DOHH2 (cell line): ENCODE results near the gene KCNG2.

Experiments
- H3F3A ChIP-seq: fragments of 200-600 bp; sonication (generic), shearing (Covaris generic); 2 replicates; pipeline ENCODE4 v1.6.0; 2016; ENCODE audit warnings: antibody characterized with exemption, mild to moderate bottlenecking; ENCODE audit not compliant: control insufficient read depth, insufficient read depth
- H3K27ac ChIP-seq: fragments of 200-600 bp; sonication (generic); 2 replicates; pipeline ENCODE4 v1.5.1; 2014; ENCODE audit warnings: low read depth, mild to moderate bottlenecking, low read length, moderate library complexity
- H3K27me3 ChIP-seq: fragments of 200-600 bp; sonication (generic); 2 replicates; pipeline ENCODE4 v1.6.1; 2014; ENCODE audit warnings: mild to moderate bottlenecking, low read length, mixed read lengths; ENCODE audit not compliant: control insufficient read depth
- H3K36me3 ChIP-seq: fragments of 200-600 bp; sonication (generic); 2 replicates; pipeline ENCODE4 v1.6.1; 2014; ENCODE audit warnings: mild to moderate bottlenecking, low read length, moderate library complexity, mixed read lengths; ENCODE audit not compliant: control insufficient read depth
- H3K4me1 ChIP-seq: fragments of 200-600 bp; sonication (generic); 2 replicates; pipeline ENCODE4 v1.6.1; 2014; ENCODE audit warnings: mild to moderate bottlenecking, low read length, mixed read lengths; ENCODE audit not compliant: control insufficient read depth
- H3K4me2 ChIP-seq: fragments of 200-600 bp; sonication (generic); 2 replicates; pipeline ENCODE4 v1.6.0; 2014; ENCODE audit warnings: mild to moderate bottlenecking, low read length, moderate library complexity
- H3K4me3 ChIP-seq: fragments of 200-600 bp; sonication (generic); 2 replicates; pipeline ENCODE4 v1.5.1; 2014; ENCODE audit warnings: mild to moderate bottlenecking, low read length, mixed read lengths
- H3K79me2 ChIP-seq: fragments of 200-600 bp; sonication (generic); 2 replicates; pipeline ENCODE4 v1.6.1; 2014; ENCODE audit warnings: mild to moderate bottlenecking, low read length, mixed read lengths; ENCODE audit not compliant: control insufficient read depth
- H3K9me2 ChIP-seq: fragments of 200-600 bp; sonication (generic); replicated peaks from 2 replicates; pipeline ENCODE4 v1.6.1; 2014; ENCODE audit warnings: mild to moderate bottlenecking, low read length, mixed read lengths; ENCODE audit not compliant: control insufficient read depth
- H3K9me3 ChIP-seq: fragments of 200-600 bp; sonication (generic); 2 replicates; pipeline ENCODE4 v1.6.1; 2014; ENCODE audit warnings: antibody characterized with exemption, low read length, mixed read lengths; ENCODE audit not compliant: control insufficient read depth, insufficient read depth
- H4K20me1 ChIP-seq: fragments of 200-600 bp; sonication (generic); 2 replicates; pipeline ENCODE4 v1.6.0; 2014; ENCODE audit warnings: low read depth, mild to moderate bottlenecking, antibody characterized with exemption, low read length, moderate library complexity; ENCODE audit not compliant: control insufficient read depth, insufficient read depth
- CTCF ChIP-seq: fragments of 200-600 bp; sonication (generic); IDR thresholded peaks from one replicate; pipeline ENCODE4 v1.5.1; 2014; ENCODE audit warnings: antibody characterized with exemption, mild to moderate bottlenecking, low read depth, low read length; ENCODE audit not compliant: poor library complexity, severe bottlenecking
- EZH2phosphoT487 ChIP-seq: fragments of 200-600 bp; sonication (generic); IDR thresholded peaks from 2 replicates; pipeline ENCODE4 v1.6.1; 2017; ENCODE audit warnings: borderline replicate concordance, mild to moderate bottlenecking, antibody characterized with exemption, low read length, moderate library complexity, mixed read lengths

Gene KCNG2

DNA sequence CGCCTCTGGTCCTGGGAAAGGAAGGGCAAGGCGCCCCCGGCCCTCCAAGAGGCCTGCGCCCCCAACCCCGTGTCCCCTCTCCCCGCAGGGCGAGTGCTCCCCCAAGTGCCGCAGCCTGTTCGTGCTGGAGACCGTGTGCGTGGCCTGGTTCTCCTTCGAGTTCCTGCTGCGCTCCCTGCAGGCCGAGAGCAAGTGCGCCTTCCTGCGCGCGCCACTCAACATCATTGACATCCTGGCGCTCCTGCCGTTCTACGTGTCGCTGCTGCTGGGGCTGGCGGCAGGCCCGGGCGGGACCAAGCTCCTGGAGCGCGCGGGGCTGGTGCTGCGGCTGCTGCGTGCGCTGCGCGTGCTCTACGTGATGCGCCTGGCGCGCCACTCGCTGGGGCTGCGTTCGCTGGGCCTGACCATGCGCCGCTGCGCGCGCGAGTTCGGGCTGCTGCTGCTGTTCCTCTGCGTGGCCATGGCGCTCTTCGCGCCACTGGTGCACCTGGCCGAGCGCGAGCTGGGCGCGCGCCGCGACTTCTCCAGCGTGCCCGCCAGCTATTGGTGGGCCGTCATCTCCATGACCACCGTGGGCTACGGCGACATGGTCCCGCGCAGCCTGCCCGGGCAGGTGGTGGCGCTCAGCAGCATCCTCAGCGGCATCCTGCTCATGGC lies 101.3 kb downstream of the KCNG2 start:
- Histone ChIP-seq H3F3A (no peaks in the 10 kb centered on the region), H3K27ac (no peak overlapping the region), H3K4me1 (no peaks in the 10 kb centered on the region), H3K4me3 (no peak overlapping the region), H3K27me3 (no peaks in the 10 kb centered on the region), H4K20me1 (no peaks in the 10 kb centered on the region), H3K9me2 (no peaks in the 10 kb centered on the region), H3K9me3 (peaks cover 56% of the 10 kb centered on the region), H3K79me2 (no peaks in the 10 kb centered on the region), H3K4me2 (no peak overlapping the region), H3K36me3 (peaks cover 24% of the 10 kb centered on the region)
- no peak for TF ChIP-seq CTCF
- no peak for TF ChIP-seq EZH2phosphoT487

DNA sequence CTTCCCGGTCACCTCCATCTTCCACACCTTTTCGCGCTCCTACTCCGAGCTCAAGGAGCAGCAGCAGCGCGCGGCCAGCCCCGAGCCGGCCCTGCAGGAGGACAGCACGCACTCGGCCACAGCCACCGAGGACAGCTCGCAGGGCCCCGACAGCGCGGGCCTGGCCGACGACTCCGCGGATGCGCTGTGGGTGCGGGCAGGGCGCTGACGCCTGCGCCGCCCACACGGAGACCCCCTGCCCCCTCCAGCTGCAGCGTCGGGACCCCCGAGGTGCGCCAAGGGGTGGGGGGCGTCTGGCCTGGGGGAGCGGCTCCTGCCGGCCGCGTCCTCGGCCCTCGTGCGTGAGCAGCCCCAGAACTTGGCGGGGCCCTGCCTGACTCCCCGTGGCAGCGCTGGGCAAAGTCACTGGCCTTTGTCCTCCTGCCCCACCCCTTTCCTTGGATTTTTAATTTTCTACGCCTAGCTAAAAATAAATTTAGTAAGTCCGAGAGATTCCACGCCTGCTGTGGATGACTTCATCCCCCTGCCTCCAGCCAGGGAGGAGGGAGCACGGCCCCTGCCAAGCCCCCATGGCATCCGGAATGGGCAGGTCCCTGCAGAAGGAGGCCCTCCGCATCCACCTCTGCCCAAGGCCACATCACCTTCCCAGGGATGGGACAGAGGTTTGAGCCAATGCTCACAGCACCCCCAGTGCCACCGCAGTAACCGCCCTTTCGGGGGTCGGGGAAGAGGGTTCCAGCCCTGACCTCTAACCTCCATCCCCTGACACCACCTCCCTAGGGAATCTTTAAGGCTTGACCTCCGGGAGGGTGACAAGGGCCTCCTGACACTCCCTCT lies 102.1 kb downstream of the KCNG2 start:
- Histone ChIP-seq H3K9me3 (peaks cover 52% of the 10 kb centered on the region), H3K27ac (no peak overlapping the region), H3K4me2 (no peak overlapping the region), H3K4me3 (no peak overlapping the region), H3F3A (no peaks in the 10 kb centered on the region), H3K4me1 (no peaks in the 10 kb centered on the region), H4K20me1 (no peaks in the 10 kb centered on the region), H3K27me3 (no peaks in the 10 kb centered on the region), H3K9me2 (no peaks in the 10 kb centered on the region), H3K79me2 (no peaks in the 10 kb centered on the region), H3K36me3 (peaks cover 24% of the 10 kb centered on the region)
- TF ChIP-seq EZH2phosphoT487 (no peak), CTCF (no peak)

DNA sequence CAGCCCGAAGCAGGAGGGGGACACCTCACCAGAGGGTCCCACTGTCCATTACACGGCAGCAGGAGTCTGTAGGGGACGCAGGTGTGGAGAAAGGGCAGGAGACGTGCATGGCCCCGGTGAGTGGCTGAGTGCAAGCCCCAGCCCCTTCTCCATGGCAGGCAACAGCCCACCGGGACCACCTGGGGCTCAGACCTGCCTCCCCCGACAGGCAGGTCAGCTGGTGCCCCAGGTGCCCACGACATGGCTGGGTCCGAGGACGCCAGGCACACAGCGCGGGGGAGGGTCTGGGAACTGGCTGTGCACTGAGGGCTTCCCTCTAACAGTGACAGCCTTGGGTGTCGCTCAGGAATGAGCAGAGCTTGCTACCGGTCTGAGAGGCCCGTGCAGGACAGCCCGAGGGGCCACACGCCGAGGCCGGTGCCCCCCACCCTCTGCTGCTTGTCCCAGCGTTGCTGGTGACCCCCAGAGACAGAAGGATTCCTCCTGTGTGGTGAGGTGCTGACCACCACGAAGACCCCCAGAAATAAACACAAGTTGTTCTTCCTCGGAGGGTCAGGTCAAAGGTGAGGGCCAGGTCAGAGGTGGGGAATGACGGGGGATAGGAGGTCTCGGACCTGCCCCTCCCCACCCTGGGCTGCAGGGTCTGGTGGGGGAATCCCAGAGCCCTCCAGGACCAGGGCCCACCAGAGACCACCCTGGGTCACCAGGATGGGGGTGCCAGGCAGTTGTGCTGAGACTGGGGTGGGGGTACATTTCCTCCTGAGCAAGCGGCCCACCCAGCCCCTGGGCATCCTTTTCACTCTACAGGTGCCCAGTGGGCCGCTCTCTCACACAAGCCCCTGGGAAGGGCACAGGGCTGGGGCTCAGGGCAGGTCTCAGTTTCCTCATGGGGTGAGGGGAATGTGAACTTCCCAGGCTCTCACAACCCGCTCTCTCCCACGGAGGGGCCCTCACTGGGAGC lies 103.2 kb downstream of the KCNG2 start:
- no peak overlapping the region for H3K4me3 ChIP-seq
- peaks cover 24% of the 10 kb centered on the region for H3K36me3 ChIP-seq
- H3F3A ChIP-seq: no peaks in the 10 kb centered on the region
- no peaks in the 10 kb centered on the region for H3K4me1 ChIP-seq
- H3K9me2 ChIP-seq: no peaks in the 10 kb centered on the region
- no peaks in the 10 kb centered on the region for H3K79me2 ChIP-seq
- H3K4me2 ChIP-seq: no peak overlapping the region
- peaks cover 44% of the 10 kb centered on the region for H3K9me3 ChIP-seq
- no peaks in the 10 kb centered on the region for H4K20me1 ChIP-seq
- H3K27ac ChIP-seq: no peak overlapping the region
- no peaks in the 10 kb centered on the region for H3K27me3 ChIP-seq
- no peak for TF ChIP-seq EZH2phosphoT487
- no peak for TF ChIP-seq CTCF
